GM06990 (cell line): ENCODE data around the gene PHF21A.

ENCODE experiments used
- DNase-seq: peaks from one replicate; pipeline ENCODE4 v3.0.0-alpha.2; 2011; ENCODE audit not compliant: insufficient read length; ENCODE audit errors: extremely low read depth
- H3K27me3 ChIP-seq: replicated peaks from 2 replicates; pipeline ENCODE4 v1.6.0; 2011; ENCODE audit warnings: low read length; ENCODE audit not compliant: control insufficient read depth, insufficient read depth
- H3K36me3 ChIP-seq: 2 replicates; pipeline ENCODE4 v1.5.1; 2011; ENCODE audit warnings: low read length; ENCODE audit not compliant: control insufficient read depth, insufficient read depth
- H3K4me3 ChIP-seq: replicated peaks from 2 replicates; pipeline ENCODE4 v1.5.1; 2011; ENCODE audit warnings: low read depth, mild to moderate bottlenecking, control low read depth, low read length
- TF ChIP-seq, protein P1 (sequence below): IDR thresholded peaks from 2 replicates; pipeline ENCODE4 v1.5.1; 2011; ENCODE audit warnings: low read length, control low read depth, mild to moderate bottlenecking, inconsistent platforms; ENCODE audit not compliant: insufficient read depth, poor library complexity, severe bottlenecking

The PHF21A gene

DNA sequence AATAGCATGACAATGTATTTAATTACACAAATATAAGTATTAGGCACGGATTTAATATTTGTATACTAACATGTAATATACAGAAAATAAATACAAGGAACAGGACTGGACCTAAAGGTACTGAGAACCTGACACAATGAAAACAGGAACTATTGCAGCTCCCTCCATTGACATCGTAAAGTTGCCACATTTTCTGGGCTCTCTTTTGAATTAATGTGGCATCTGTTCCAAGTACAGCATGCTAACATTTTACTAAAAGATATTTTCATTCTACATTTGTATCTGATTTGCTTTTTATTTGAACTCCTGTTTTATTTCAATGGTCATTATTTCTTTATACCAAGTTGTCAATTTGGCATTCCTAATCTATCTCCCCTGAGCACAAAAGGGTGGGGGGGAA, 15.3 kb downstream of the PHF21A start:
- Histone ChIP-seq H3K36me3 (no peaks in the 10 kb centered on the region), H3K27me3 (no peaks in the 10 kb centered on the region), H3K4me3 (no peak overlapping the region)
- TF ChIP-seq, protein P1, sequence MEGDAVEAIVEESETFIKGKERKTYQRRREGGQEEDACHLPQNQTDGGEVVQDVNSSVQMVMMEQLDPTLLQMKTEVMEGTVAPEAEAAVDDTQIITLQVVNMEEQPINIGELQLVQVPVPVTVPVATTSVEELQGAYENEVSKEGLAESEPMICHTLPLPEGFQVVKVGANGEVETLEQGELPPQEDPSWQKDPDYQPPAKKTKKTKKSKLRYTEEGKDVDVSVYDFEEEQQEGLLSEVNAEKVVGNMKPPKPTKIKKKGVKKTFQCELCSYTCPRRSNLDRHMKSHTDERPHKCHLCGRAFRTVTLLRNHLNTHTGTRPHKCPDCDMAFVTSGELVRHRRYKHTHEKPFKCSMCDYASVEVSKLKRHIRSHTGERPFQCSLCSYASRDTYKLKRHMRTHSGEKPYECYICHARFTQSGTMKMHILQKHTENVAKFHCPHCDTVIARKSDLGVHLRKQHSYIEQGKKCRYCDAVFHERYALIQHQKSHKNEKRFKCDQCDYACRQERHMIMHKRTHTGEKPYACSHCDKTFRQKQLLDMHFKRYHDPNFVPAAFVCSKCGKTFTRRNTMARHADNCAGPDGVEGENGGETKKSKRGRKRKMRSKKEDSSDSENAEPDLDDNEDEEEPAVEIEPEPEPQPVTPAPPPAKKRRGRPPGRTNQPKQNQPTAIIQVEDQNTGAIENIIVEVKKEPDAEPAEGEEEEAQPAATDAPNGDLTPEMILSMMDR: no peak
- no peak for DNase-seq

- no peaks in the 10 kb centered on the region for H3K36me3 ChIP-seq
- DNase-seq: no peak
- TF ChIP-seq, protein P1: no peak
- no peak overlapping the region for H3K4me3 ChIP-seq
- no peaks in the 10 kb centered on the region for H3K27me3 ChIP-seq
Observed at GRCh38 chr11:46105134-46105628, 16.1 kb downstream of the PHF21A start.

- TF ChIP-seq, protein P1: no peak
- Histone ChIP-seq H3K36me3 (no peaks in the 10 kb centered on the region), H3K27me3 (no peaks in the 10 kb centered on the region), H3K4me3 (no peak overlapping the region)
- no peak for DNase-seq
Observed at GRCh38 chr11:46102843-46103242, 18.4 kb downstream of the PHF21A start.

- no peak for DNase-seq
- peak overlapping the region; percentile 38 for H3K4me3 ChIP-seq
- no peaks in the 10 kb centered on the region for H3K27me3 ChIP-seq
- H3K36me3 ChIP-seq: no peaks in the 10 kb centered on the region
- TF ChIP-seq, protein P1: no peak
Observed at GRCh38 chr11:46100670-46101069, 20.6 kb downstream of the PHF21A start.

GRCh38 chr11:46099963-46100316, 21.3 kb downstream of the PHF21A start:
- H3K4me3 ChIP-seq: peak overlapping the region; percentile 38
- DNase-seq: no peak

More at GRCh38 chr11:46099963-46100316, 21.3 kb downstream of the PHF21A start:
- no peaks in the 10 kb centered on the region for H3K27me3 ChIP-seq
- H3K36me3 ChIP-seq: no peaks in the 10 kb centered on the region
- TF ChIP-seq, protein P1: no peak
